ENCODE results near the gene ANG.
A peak's percentile ranks its signal among the peaks of the same experiment; 100 is the strongest.

Gene ANG

GRCh38 chr14:20676072-20676471 is 12.5 kb upstream of the ANG start:
- DNase-seq (ENCODE audit: low read depth): no peak
- TF ChIP-seq, protein P1, sequence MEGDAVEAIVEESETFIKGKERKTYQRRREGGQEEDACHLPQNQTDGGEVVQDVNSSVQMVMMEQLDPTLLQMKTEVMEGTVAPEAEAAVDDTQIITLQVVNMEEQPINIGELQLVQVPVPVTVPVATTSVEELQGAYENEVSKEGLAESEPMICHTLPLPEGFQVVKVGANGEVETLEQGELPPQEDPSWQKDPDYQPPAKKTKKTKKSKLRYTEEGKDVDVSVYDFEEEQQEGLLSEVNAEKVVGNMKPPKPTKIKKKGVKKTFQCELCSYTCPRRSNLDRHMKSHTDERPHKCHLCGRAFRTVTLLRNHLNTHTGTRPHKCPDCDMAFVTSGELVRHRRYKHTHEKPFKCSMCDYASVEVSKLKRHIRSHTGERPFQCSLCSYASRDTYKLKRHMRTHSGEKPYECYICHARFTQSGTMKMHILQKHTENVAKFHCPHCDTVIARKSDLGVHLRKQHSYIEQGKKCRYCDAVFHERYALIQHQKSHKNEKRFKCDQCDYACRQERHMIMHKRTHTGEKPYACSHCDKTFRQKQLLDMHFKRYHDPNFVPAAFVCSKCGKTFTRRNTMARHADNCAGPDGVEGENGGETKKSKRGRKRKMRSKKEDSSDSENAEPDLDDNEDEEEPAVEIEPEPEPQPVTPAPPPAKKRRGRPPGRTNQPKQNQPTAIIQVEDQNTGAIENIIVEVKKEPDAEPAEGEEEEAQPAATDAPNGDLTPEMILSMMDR (conservative IDR thresholded peaks at IDR 0.05; ENCODE audit: low read depth, low read length): no peak
- H3K4me3 ChIP-seq (ENCODE audit: low read length): no peak overlapping the region

DNA sequence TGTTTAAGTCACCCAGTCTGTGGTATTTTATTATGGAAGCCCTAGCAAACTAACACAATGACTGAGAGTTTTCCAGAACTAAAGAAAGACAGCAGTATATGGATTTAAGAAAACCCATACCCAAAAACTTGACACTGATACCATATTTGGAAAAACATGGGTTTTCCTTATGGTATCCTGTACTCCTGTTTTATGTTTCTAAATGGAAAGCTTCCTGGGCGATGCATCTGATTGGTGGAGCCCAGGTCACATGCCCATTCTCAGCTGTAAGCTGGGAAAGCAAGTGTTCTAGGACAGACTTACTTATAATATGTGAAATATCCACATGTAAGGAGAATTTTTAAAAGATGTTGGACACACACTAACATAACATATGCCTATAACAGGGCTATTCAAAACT is 8.7 kb upstream of the ANG start:
- TF ChIP-seq, protein P1 (conservative IDR thresholded peaks at IDR 0.05; ENCODE audit: low read depth, low read length): no peak
- H3K4me3 ChIP-seq (ENCODE audit: low read length): no peak overlapping the region
- DNase-seq (ENCODE audit: low read depth): no peak

- DNase-seq (ENCODE audit: low read depth): no peak
- H3K4me3 ChIP-seq (ENCODE audit: low read length): peak overlapping the region; percentile 82
- TF ChIP-seq, protein P1 (conservative IDR thresholded peaks at IDR 0.05; ENCODE audit: low read depth, low read length): no peak
Measured at GRCh38 chr14:20680363-20680762, 8.2 kb upstream of the ANG start.

DNA sequence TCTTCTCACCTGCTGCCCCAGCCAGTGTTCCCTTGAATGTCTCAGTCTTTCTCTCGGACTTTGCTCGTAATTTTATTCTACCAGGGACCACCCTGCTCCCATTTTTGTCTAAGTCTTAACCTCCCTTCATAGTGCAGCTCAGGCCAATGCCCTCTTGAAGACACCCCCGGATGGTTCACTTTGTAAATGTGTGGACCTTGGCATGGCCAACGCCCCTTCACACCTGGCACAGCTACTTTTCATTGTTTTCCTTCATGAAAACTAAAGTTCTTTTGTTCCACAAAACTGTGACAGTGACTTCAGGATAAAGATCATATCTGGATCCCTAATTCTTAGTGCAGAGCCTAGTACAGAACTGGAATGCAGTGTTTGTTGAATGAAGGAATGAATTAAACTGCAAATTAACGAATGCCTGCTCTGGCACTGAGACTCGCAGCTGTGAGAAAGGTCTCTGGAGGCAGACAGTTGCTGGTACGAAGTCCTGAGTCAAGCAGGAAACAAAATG is 7.7 kb upstream of the ANG start:
- TF ChIP-seq, protein P1 (conservative IDR thresholded peaks at IDR 0.05; ENCODE audit: low read depth, low read length): no peak
- peak overlapping the region; percentile 82 for H3K4me3 ChIP-seq (ENCODE audit: low read length)
- DNase-seq (ENCODE audit: low read depth): no peak

- DNase-seq (ENCODE audit: low read depth): peak; percentile 59
- H3K4me3 ChIP-seq (ENCODE audit: low read length): peak overlapping the region; percentile 82
- TF ChIP-seq, protein P1 (conservative IDR thresholded peaks at IDR 0.05; ENCODE audit: low read depth, low read length): no peak
Measured at GRCh38 chr14:20681348-20682126, 7.0 kb upstream of the ANG start.

DNA sequence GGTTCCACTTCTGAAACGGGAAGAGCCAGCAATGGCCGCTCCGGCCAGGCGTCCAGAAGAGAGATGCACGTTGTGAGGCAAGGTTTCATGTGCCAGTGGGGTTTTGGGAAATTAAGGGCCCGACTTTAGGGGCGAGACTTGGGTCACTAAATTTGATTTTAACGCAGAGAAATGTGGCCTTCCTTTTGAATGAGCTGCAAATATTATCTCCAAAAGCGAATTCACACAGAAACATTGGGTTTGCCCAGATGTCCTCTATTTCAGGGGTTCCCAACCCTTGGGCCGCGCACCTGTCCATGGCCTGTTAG is 6.5 kb upstream of the ANG start:
- no peak for DNase-seq (ENCODE audit: low read depth)
- TF ChIP-seq, protein P1 (conservative IDR thresholded peaks at IDR 0.05; ENCODE audit: low read depth, low read length): no peak
- H3K4me3 ChIP-seq (ENCODE audit: low read length): peak overlapping the region; percentile 82
